K562 (cell line): ENCODE results near the gene GASK1A. TPM values are rescaled to one million over a fixed set of nuclear protein-coding genes. Genes with fewer than 3 reads are reported as not detected.

Source experiments
- ATAC-seq: fragments of 200-7000 bp; cut with Tn5 transposase; 3 replicates; pipeline ENCODE4 v1.9.1; 2020; ENCODE audit warnings: moderate library complexity
- BruUV-seq: library from RNA; stranded (reverse); fragments of 400-500 nt; replicated peaks from 2 replicates; lab custom pipeline; 2021; lab: Mats Ljungman, UMichigan
- CTCF ChIA-PET: fragments of 300-600 bp; formaldehyde crosslinking; extraction: SDS; loops from one replicate; lab custom pipeline; 2021; ENCODE audit warnings: low intra/inter-chr PET ratio; lab: Yijun Ruan, JAX
- POLR2A ChIA-PET: fragments of 300-600, 350-650 bp; sonication (Branson Sonifier 250); formaldehyde crosslinking; extraction: SDS; loops from one replicate; lab custom pipeline; 2021; ENCODE audit warnings: antibody characterized with exemption, inconsistent platforms; lab: Yijun Ruan, JAX
- DNase-seq, 4 experiments: peaks; one replicate each; pipeline versions ENCODE4 v3.0.0 to v3.0.0-alpha.2; 2011 to 2018; ENCODE audit warnings: low spot score in 3 of 4, mixed read lengths in 3 of 4; ENCODE audit errors: extremely low read depth in 1 of 4
- FAIRE-seq: peaks from 2 replicates; lab custom pipeline; 2011; peaks lifted over from hg19 to GRCh38; lab: Jason Lieb, UNC
- H2AFZ ChIP-seq: 2 replicates; pipeline ENCODE4 v1.6.0; 2011; ENCODE audit warnings: low read depth, low read length, control low read depth, inconsistent platforms
- H3K27ac ChIP-seq: fragments of 200-600 bp; 3 replicates; pipeline ENCODE4 v1.8.0; 2011; ENCODE audit warnings: low read depth, mild to moderate bottlenecking, control low read depth, inconsistent platforms, low read length, moderate library complexity, mixed read lengths; ENCODE audit errors: extremely low read depth
- H3K27me3 ChIP-seq, 2 experiments: fragments of 300-600 bp in 1 of 2; 2 replicates in 1 of 2; 3 replicates in 1 of 2; pipeline versions ENCODE4 v1.6.0 to v1.8.0; 2011; ENCODE audit warnings: inconsistent platforms in 2 of 2, low read length in 2 of 2, mild to moderate bottlenecking in 1 of 2, mixed read lengths in 1 of 2, moderate library complexity in 1 of 2; ENCODE audit not compliant: control insufficient read depth in 2 of 2, insufficient read depth in 2 of 2
- H3K36me3 ChIP-seq: fragments of 300-600 bp; 3 replicates; pipeline ENCODE4 v1.8.0; 2011; ENCODE audit warnings: mild to moderate bottlenecking, low read length, inconsistent platforms; ENCODE audit not compliant: control insufficient read depth, insufficient read depth
- H3K4me1 ChIP-seq, 2 experiments: fragments of 200-600 bp in 1 of 2; replicated peaks in 1 of 2; 2 replicates in 1 of 2; 3 replicates in 1 of 2; pipeline versions ENCODE4 v1.5.1 to v1.8.0; 2011; ENCODE audit warnings: inconsistent platforms in 2 of 2, low read length in 2 of 2, mild to moderate bottlenecking in 1 of 2, mixed read lengths in 1 of 2, moderate library complexity in 1 of 2; ENCODE audit not compliant: control insufficient read depth in 2 of 2, insufficient read depth in 2 of 2
- H3K4me2 ChIP-seq: 2 replicates; pipeline ENCODE4 v1.6.1; 2011; ENCODE audit warnings: low read length, control low read depth, inconsistent platforms, mixed read lengths; ENCODE audit not compliant: insufficient read depth
- H3K4me3 ChIP-seq: fragments of 200-600 bp; sonication (generic), shearing (Covaris generic); 2 replicates; pipeline ENCODE4 v1.5.1; 2016; ENCODE audit warnings: control low read depth, inconsistent platforms
- H3K79me2 ChIP-seq: fragments of 200-600 bp; 3 replicates; pipeline ENCODE4 v1.8.0; 2011; ENCODE audit warnings: low read length, inconsistent platforms; ENCODE audit not compliant: control insufficient read depth, insufficient read depth
- H3K9ac ChIP-seq, 2 experiments: 2 replicates each; pipeline versions ENCODE4 v1.6.0 to v1.6.1; 2011; ENCODE audit warnings: low read depth in 2 of 2, low read length in 2 of 2, control low read depth in 1 of 2, inconsistent platforms in 1 of 2, mild to moderate bottlenecking in 1 of 2, mixed read lengths in 1 of 2; ENCODE audit not compliant: insufficient read depth in 1 of 2
- H3K9me1 ChIP-seq: one replicate; pipeline ENCODE4 v1.6.0; 2011; ENCODE audit warnings: inconsistent platforms, mild to moderate bottlenecking, low read length, moderate library complexity; ENCODE audit not compliant: control insufficient read depth, insufficient read depth
- H3K9me3 ChIP-seq: replicated peaks from 2 replicates; pipeline ENCODE4 v1.5.1; 2011; ENCODE audit warnings: low read depth, low read length, inconsistent platforms; ENCODE audit not compliant: control insufficient read depth, insufficient read depth
- H4K20me1 ChIP-seq: replicated peaks from 2 replicates; pipeline ENCODE4 v1.6.1; 2011; ENCODE audit warnings: low read length, inconsistent platforms, mixed read lengths; ENCODE audit not compliant: control insufficient read depth, insufficient read depth
- CBFA2T2 ChIP-seq: fragments of 450-650 bp; conservative IDR thresholded peaks from 2 replicates; pipeline ENCODE4 v1.6.1; 2017; ENCODE audit warnings: mild to moderate bottlenecking
- KLF10 ChIP-seq: fragments of 250-450 bp; sonication (Bioruptor Pico); IDR thresholded peaks from 2 replicates; pipeline ENCODE4 v1.6.1; 2021; ENCODE audit warnings: matching md5 sums
- MBD2 ChIP-seq: sonication (generic); IDR thresholded peaks from 2 replicates; pipeline ENCODE4 v1.6.1; 2016; ENCODE audit warnings: low read depth, borderline replicate concordance
- POLR3G ChIP-seq: IDR thresholded peaks from 2 replicates; pipeline ENCODE4 v1.6.1; 2011; ENCODE audit not compliant: insufficient read length, insufficient replicate concordance; ENCODE audit errors: extremely low read depth
- SMAD4 ChIP-seq: fragments of 250-450 bp; sonication (Bioruptor Pico); conservative IDR thresholded peaks from 2 replicates; pipeline ENCODE4 v1.8.0; 2021; ENCODE audit warnings: inconsistent platforms, mild to moderate bottlenecking, moderate library complexity
- TAL1 ChIP-seq: fragments of 450-650 bp; IDR thresholded peaks from 2 replicates; pipeline ENCODE4 v1.6.1; 2016; ENCODE audit warnings: mild to moderate bottlenecking
- WHSC1 ChIP-seq: IDR thresholded peaks from one replicate; pipeline ENCODE4 v1.6.1; 2012; ENCODE audit warnings: low read length, control low read depth, inconsistent platforms
- ZBTB8A ChIP-seq: fragments of 450-650 bp; IDR thresholded peaks from 2 replicates; pipeline ENCODE4 v1.6.1; 2018; ENCODE audit warnings: mild to moderate bottlenecking, moderate library complexity; ENCODE audit not compliant: partially characterized antibody
- ZC3H4 ChIP-seq: sonication (generic); formaldehyde crosslinking; IDR thresholded peaks from 2 replicates; pipeline ENCODE4 v1.9.0; 2021; ENCODE audit warnings: missing genetic modification reagents, borderline replicate concordance
- WGBS: fragments of 100-300 bp; shearing (Covaris generic); methylation state at CpG from one replicate; pipeline ENCODE4 v1.1.6; 2016; ENCODE audit warnings: low coverage, mixed read lengths; ENCODE audit not compliant: insufficient coverage; ENCODE audit errors: missing lambda C conversion rate; 5-methylcytosine and 5-hydroxymethylcytosine counted together
- in situ Hi-C: fragments of 300-500 bp; cut with MboI; formaldehyde crosslinking; loops from 4 replicates; pipeline ENCODE4 v1.15.0; 2018; ENCODE audit warnings: inconsistent platforms, mixed read lengths
- intact Hi-C: fragments of 100-400 bp; cut with micrococcal nuclease; formaldehyde crosslinking; loops from 2 replicates; pipeline ENCODE4 v1.14.2; 2022
- polyA plus RNA-seq, 8 experiments: library from polyadenylated mRNA; depleted of rRNA in 4 of 8; stranded (reverse) in 5 of 8; unstranded in 3 of 8; fragments of >200 nt; fragmentation: Nextera tagmentation in 2 of 8; fragmentation: Illumina TruSeq in 1 of 8; extraction: Ambion mirVana in 2 of 8; extraction: Trizol in 1 of 8; gene quantifications; 2 replicates each; pipeline versions ENCODE4 v1.2.1 to v1.2.3, GENCODE V29; 2011 to 2014; ENCODE audit warnings: inconsistent platforms in 1 of 8, missing spikeins in 1 of 8
- total RNA-seq, 7 experiments: library from RNA; depleted of rRNA in 6 of 7; stranded (reverse); fragments of >200 nt in 6 of 7; fragmentation: Illumina TruSeq in 2 of 7; extraction: Trizol in 2 of 7; gene quantifications; 2 replicates each; pipeline versions ENCODE4 v1.2.1 to v1.2.3, GENCODE V29; 2011 to 2021; ENCODE audit warnings: low replicate concordance in 1 of 7

GASK1A gene
- total and polyA plus RNA-seq, 9 of the 15 experiments (the other 6 are each of a cell fraction or from before 2014, with no cell fraction given), result 0.04 to 0.11 (median 0.05) TPM; not detected in 5

DNA sequence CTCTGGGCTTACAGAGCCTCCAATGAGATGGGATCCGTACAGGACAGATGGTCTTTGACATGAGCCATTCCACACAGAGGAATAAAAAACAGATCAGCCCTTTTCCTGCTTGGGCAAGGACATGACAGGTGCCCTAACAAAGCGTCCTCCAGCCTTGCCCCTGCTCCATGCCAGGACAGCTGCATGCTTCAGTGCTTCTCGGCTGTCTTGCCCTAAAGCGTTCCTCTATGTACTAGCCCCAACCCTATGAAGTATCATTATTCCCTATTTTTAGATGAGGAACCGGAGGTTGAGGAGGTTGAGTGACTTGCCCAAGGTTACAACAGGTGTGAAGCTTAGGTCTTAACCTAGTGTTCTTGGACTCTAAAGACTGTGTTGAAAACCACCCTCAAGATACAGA is 116.3 kb downstream of the GASK1A start:
- Histone ChIP-seq H3K9ac (no peak overlapping the region), H2AFZ (no peak overlapping the region), H3K9me1 (no peaks in the 10 kb centered on the region), H3K4me3 (no peak overlapping the region), H4K20me1 (peaks cover 42% of the 10 kb centered on the region), H3K4me2 (no peak overlapping the region), H3K27me3 (peaks cover 0 to 5% of the 10 kb centered on the region in 2 experiments; a peak in 1 of 5 replicates), H3K9me3 (no peaks in the 10 kb centered on the region), H3K79me2 (no peaks in the 10 kb centered on the region)
- intact Hi-C loops, result no loop called here
- POLR2A ChIA-PET, result no interaction called here
- in situ Hi-C loops, result no loop called here
- DNase-seq, result no peak
- WGBS, result 27% methylated on average over 5 of the region's 5 CpGs
- TF ChIP-seq ZBTB8A (no peak), KLF10 (CRISPR knock-in tag) (no peak), MBD2 (no peak), WHSC1 (no peak), TAL1 (no peak), ZC3H4 (CRISPR knock-in tag) (no peak), POLR3G (no peak), SMAD4 (CRISPR knock-in tag) (no peak), CBFA2T2 (no peak)
- TF ChIP-seq, all 486 proteins: peak for 0
- H3K36me3 ChIP-seq, result no peaks in the 10 kb centered on the region
- ATAC-seq (no peak), FAIRE-seq (no peak)
- no peak overlapping the region for H3K27ac ChIP-seq
- CTCF ChIA-PET, result no interaction called here
- BruUV-seq, result no TSS peak
- H3K4me1 ChIP-seq, result peaks cover 0 to 3% of the 10 kb centered on the region in 2 experiments; a peak in 1 of 5 replicates
